EL (cell line): Measurements from ENCODE around the gene CATSPERD.
"Not testable (repeated sequence)": the region's sequence is repeated elsewhere in the genome, so short reads cannot be mapped to it uniquely, and the experiment has no call there.

Experiments used
- DNase-seq: peaks from one replicate; pipeline ENCODE4 v3.0.0-alpha.2; 2016

CATSPERD gene

DNA sequence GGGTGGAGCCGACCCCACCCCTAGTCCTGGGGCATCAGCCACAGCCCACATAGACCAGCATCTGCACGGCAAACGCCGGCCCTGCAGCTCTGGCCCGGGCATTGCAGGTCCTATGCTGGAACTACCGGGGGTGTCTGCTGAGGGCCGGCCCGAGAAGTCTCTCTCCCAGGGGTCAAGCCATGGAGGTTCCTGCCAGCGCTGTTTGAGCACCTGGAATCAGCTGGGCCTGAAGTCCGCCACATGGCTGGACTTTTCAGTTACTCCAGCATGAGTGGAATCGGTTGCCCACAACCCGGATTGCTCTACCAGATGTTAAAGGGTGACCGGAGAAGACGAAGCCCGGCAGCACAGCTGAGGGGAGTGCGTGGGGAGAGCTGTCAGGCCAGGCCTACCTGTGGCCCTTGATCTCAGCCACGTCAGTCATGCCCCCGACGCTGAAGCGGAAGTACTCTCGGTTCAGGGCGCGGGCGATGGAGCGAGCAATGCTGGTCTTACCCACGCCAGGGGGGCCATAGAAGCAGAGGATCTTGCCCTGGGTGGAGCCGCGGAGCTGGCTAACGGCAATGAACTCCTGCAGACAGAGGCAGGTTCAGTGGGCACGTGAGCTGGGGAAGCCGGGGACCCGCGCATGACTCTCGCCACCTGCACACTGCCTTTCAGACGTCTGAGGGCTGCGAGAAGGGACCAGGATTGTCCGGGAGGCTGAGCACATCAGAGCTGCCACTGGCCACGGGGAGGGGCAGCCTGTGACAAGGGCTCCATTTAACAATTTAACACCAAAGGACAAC, 21.6 kb upstream of the CATSPERD start:
- DNase-seq: no peak

DNA sequence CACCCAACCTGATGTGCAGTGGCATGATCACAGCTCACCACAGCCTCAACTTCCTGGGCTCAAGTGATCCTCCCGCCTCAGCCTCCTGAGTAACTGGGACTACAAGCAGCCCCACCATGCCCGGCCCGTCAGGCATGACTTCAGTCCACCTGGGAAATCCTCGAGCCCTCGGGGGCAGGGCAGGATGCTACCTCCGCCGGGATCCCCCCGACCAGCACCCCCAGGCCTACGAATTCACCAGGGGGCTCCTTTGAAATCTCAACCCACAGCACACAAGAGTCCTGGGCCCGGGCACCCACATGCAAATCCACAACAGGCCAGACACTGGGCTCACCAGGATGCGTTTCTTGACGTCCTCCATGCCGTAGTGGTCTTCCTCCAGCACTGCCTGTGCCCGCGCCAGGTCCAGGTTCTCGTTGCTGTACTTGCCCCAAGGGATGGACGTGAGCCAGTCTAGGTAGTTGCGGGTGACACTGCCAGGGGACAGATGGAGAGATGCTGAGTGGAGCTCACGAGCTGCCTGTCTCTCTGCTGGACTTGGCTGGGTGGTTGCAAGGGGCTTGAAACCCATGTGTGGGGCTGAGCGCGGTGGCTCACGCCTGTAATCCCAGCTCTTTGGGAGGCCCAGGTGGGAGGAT, 19.9 kb upstream of the CATSPERD start:
- no peak for DNase-seq

DNA sequence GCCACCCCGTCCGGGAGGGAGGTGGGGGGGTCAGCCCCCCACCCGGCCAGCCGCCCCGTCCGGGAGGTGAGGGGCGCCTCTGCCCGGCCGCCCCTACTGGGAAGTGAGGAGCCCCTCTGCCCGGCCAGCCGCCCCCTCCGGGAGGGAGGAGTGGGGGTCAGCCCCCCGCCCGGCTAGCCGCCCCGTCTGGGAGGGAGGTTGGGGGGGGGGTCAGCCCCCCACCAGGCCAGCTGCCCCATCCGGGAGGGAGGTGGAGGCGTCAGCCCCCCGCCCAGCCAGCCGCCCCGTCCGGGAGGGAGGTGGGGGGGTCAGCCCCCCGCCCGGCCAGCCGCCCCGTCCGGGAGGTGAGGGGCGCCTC, 18.4 kb upstream of the CATSPERD start:
- not testable (repeated sequence) for DNase-seq

DNA sequence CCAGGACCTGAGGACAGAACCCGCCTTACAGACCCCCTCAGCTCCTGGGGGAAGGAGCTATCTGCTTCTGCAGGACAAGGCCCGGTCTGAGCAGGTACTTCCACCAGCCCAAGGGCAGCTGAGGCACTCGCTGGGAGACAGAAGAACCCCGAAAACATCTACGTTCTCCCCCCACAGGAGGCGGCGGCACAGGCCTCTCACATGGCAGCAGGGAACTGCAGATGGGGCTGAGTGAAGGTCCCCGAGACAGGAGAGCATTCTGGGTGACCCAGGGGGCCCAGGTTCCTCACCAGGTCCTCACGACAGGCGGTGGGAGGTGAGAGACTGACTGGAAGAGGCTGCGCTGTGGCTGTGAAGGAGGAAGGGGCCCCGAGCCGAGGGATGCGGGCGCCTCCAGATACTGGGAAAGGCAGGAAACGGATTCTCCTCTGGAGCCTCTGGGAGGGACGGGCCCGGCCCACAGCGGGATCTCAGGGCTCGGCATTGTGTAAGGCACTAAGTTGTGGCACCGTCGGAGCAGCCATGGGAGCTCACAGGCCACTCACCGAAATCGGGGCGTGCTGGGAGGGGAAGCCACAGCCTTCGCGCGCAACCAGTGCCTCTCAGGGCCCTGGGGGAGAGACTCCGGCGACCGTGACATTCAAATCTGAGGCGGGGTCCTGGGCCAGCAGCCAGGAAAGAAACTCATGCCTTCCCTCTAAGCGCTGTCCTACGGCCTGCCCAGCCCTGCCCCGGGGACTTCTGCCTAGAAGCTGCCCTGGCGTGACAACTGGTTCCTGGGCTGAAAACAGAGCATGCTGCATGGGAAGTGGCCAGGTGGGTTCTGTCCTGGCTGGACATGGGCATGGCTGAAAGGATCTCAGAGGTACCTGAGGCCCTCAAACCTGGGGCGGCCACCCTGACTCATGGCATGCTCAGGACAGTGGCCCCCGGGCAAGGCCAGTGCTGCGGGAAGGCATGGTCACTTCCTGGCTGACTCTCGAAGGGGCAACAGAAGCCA, 16.3 kb upstream of the CATSPERD start:
- DNase-seq: no peak

DNA sequence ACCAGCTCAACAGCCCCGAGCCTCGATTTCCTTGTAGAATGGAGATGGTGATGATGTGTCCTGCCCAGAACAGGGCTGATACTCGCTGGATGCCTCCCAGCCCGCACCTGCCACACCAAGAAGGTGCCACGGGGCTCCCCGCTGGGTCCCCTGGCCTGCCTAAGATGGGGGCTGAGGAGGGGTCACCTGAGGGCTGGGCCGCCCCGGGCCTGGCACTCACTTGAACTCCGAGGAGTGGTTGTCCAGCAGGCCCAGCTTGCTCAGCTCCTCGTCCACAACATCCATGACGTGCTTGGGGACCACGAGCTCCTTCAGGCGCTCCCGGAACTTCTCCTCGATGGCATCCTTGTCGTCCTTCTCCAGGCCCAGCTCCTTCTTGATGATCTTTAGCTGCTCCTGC, 14.9 kb upstream of the CATSPERD start:
- DNase-seq: no peak

DNA sequence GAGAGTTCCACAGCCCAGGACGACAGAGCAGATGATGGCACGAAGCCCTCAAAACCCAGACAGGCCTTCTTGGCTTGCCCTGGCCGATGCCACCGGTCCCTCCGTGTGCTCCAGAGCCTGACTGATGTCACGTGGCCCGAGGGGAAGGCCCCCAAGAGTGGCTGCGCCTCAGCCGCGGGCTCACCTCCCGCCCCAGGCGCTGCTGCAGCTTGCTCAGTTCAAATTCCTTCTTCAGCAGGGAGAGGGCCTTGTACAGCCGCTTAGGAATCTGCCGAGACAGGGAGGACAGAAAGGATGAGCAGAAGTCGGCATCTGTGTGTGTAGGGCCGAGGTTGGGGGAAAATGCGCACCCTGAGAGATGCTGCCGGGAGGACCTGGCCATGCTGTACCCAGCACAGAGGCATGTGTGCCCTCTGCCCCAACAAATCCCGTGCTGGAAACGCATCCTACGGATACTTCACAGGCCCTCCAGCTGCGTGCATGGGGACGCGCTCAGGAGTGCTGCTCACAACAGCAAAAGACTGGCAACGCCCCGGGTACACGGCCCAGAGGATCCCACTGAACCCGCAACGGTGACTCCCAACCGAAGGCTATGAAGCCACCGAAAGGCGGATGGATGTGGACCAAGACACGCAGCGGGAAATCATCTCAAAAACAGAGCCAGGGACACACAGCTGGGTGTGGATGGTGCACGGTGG, 13.4 kb upstream of the CATSPERD start:
- no peak for DNase-seq

DNA sequence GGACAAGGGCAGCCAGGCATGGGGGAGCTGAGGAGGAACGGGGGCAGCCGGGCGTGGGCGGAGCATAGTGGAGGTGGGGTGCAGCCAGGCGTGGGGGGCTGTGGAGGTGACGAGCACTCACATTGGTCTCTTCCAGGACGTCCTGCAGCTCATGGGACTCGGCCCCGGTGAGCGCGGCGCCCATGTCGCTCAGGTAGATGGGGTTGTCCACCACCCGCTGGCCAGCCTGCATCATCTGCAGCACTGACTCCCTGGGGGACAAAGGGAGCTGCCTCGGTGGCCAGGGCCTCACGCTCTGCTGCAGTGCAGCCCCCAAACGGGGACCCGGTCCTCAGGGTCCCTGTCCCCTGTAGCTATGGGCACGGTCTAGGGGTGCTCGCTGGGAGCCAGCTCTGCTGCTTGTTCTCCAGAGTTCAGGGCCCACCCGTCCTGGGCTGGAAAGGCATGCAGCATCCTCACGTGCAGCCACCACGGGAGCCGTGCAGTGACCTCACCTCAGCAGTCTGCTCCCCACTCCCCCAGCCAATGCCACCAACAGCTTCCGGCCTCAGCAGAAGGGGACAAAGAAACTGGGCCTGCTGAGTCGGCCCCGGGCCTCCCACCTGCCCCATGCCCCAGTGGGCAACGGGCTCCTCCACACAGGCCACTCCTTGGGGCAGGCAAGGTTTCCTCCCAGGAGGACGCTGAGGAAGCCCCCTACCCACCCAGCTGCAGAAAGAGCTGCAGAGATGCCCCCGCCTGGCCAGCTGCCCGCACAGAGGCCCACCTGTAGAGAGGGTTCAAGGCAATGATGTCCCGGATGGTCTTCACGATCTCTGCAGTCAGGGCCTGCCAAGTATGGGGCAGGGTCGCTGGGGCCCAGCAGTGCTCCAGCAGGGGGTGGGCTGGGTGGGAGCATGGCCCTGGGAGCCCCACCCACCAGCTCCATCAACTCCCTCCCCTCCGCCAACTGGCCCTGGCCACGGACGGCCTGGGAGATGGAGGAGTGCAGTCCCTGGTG, 12.6 kb upstream of the CATSPERD start:
- no peak for DNase-seq

DNA sequence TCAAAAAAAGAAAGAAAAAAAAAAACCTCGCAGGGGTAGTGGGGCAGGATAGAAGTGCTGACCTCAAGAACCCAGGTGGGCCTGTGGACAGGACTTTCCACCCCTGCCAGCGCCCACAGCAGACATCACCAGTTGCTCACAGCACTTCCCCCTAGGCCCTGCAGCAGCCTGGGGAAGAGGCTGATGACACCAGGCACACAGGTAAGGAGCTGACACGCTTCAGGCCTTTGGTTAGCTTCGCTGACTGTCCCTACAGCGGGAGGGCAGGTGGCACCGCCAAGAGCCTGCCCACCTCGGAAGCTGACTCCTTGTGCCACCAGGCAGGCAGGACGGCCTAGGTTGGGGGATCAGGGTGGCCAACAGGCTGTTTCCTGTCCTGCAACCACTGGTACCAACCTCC, 9.4 kb upstream of the CATSPERD start:
- DNase-seq: no peak

DNA sequence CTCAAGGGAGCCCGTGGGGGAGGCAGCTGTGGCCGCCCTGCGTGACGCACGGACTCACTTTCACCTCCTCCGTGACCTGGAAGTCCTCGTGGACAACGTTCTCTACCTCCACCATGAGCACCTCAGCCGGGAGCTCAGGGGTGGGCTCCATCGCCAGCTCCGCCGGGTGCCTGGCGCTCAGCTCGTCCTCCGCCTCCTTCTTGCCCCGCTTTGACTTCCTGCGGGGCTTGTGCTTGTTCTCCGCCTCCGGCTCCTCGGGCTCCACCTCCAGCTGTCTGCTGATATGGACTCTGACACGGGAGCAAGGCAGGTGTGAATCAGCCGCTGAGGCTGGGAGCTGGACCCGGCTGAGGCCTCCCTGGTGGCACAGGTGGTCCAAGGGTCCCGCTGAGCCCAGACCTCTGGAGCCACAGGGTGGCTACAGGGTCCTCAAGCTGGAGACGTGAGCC, 8.7 kb upstream of the CATSPERD start:
- no peak for DNase-seq

DNA sequence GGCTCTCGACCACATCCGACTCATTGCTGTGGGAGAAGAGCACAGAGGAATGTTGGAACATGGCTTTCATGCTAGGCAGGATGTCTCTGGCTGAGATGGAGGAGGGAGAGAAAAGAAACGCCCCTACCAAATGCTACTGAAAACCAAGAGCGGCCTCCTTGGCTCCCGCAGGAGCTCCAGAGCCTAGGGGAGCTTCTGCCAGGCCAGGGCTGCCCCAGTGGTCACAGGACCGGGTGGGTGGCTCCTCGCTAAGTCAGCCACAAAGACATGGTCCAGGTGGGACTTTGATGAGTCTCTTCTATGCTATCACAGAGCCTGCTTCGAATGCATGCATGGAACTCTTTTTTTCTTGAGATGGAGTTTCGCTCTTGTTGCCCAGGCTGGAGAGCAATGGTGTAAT, 7.2 kb upstream of the CATSPERD start:
- DNase-seq: no peak

DNA sequence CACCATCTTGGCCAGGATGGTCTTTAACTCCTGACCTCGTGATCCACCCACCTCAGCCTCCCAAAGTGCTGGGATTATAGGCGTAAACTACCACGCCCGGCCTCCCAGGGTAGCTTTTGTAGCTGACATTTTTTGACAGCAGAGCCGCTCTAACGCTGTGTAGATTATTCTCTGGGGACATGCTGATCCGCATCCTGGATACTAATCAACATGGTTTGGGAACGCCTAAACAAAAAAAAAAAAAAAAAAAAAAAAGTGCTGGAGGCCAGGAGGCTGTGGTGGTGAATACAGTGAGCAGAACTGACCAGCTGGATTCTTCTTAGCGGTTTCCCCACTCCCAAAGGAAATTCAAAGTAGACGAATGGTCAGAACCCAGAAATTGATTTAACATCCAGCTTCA, 5.6 kb upstream of the CATSPERD start:
- no peak for DNase-seq

DNA sequence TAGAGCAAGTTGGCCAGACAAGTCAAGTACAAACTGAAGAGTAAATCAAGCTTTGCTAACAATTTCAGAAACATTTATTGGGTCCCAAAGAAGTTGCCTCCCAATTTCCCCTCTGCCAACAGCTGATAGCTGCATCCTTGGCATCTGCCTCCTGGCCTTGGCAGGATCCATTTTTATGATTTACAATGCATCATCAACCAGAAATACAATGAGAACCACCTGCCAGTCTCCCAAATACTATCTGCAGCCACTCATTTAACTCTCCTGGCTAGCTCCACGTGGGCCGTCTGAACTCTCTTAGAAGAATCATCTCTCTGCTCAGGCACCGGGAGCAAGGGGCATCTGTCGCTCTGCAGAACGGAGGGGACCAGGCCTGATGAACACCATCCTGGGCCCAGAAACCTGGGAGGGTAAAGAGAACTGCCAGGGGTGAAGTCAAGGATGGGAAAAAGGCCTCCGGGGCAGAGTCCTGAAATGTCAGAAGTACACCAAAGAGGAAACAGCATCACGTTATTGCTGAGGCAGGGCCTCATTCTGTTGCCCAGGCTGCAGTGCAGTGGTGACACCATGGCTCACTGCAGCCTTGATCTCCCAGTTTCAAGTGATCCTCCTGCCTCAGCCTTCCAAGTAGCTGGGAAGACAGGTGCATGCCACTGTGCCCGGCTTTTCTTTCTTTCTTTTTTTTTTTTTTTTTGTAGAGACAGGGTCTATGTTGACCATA, 3.1 kb upstream of the CATSPERD start:
- no peak for DNase-seq

DNA sequence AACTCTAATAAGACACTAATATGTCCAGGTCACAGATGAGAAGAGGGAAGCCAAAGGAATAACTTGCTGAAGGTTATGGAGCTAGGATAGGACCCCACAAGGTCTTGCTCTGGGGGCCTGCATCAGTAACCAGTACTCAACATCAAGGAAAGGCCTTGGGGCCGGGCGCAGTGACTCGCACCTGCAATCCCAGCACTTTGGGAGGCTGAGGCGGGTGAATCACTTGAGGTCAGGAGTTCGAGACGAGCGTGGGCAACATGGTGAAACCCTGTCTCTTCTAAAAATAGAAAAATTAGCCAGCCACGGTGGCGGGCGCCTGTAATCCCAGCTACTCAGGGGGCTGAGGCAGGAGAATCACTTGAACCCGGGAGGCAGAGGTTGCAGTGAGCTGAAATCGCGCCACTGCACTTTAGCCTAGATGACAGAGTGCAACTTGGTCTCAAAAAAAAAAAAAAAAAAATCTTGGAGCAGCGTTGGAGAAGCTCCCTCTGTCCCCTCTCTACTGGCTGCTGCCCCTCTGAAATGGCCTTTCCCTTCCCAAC, 2.3 kb upstream of the CATSPERD start:
- peak; percentile 72 for DNase-seq

DNA sequence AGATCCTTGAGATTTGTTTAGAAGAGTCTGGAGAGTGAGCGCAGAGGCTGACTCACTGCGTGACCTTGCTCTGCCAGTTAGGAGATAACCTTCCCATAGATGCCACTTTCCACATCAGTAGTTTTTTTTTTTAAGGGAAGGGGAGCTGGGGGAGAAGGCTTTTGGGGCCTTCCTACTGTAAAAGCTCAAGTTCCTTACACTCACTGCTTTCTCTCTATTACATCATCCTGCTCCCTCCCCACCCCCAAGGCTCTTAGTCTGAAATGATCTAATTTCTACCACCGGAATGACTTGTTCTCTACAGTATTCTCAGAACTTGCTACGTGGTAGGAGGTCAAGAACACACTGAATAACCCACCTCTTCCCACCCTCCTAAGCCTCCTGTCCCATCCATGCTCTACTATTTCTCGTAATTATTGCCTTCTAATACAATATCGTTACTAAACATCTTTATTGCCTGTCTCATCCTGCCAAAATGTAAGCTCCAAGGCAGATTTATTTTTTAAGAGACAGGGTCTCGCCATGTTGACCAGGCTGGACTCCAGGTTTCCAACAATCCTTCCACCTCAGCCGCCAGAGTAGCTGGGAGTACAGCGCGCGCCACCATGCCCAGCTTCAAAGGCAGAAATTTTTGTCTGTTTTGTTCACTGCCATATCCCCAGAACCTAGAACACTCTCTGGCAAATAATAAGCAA, 1.7 kb upstream of the CATSPERD start:
- DNase-seq: peak; percentile 90

DNA sequence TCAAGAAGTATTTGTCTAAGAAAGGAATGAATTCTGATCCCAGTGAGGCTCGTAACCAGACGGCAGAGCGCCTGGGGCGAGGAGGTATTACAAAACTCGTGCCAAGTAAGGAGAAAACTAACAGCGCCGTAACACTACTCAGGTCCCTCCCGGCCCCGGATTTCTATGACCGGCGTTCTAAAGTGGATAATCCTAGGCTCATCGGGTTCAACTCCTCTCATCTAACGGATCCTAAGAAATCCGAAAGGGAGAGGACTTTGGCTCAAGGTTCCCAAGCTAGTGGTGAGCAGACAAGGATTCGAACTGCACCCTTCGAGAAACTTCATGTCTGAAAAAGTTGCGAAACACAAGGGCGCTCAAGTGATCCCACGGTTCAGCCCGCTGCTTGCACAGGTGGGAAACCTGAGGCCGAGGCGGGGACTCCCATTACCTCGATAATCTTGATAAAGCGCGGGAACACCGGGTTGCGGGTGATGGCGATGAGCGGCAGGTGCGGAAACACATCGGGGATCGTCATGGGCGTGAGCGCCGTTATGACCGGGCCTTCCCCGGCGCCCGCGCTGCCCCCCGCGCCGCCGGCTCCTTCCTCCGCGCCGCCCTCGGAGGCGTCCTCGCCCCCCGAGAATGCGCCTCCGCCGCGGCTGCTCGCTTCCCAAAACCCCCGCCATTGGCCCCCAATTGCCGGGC, 1.0 kb upstream of the CATSPERD start:
- peak; percentile 39 for DNase-seq

DNA sequence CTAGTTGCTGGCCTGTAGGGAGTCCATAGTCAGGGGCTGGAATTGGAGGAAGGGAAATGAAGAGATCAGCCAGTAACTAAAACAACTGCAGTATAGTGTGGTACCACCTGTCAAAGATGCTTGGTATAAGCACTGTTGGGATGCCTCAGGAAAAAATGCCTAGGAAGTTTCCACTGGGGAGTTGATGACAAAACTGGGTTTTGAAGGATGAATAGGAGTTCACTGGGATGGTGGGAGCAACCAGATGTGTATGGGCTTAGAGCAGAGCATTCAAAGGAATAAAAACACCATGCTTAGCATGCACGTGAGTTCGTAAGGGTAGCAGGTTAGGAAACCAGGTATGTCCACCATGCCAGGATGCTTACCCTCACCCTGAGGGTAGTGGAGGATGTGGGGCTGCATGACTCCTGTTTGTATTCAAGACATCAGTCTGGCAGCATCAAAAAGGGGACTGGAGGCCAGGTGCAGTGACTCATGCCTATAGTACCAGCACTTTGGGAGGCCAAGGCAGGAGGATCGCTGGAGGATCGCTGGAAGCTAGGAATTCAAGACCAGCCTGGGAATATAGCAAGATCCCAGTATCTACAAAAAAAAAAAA, 7.1 kb downstream of the CATSPERD start:
- DNase-seq: no peak

DNA sequence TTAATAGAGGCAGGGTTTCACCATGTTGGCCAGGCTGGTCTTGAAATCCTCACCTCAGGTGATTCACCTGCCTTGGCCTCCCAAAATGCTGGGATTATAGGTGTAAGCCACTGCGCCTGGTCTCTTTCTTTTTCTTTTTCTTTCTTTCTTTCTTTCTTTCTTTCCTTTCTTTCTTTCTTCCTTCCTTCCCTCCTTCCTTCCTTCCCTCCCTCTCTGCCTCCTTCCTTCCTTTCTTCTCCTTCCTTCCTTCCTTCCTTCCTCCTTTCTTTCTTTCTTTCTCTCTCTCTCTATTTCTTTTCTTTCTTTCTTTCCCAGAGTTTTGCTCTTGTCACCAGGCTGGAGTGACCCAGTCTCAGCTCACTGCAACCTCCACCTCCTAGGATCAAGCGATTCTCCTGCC, 12.7 kb downstream of the CATSPERD start:
- DNase-seq: not testable (repeated sequence)

DNA sequence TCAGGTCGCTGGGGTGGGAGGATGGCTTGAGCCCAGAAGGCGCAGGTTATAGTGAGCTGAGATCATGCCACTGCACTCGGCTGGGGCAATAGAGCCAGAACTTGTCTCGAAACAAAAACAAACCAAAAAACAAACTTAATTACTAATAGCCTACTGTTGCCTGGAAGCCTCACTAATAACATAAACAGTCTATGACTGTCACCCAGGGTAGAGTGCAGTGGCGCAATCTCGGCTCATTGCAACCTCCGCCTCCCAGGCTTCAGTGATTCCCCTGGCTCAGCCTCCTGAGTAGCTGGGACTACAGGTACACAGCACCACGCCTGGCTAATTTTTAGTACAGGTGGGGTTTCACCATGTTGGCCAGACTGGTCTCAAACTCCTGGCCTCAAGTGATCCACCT, 18.0 kb downstream of the CATSPERD start:
- no peak for DNase-seq

DNA sequence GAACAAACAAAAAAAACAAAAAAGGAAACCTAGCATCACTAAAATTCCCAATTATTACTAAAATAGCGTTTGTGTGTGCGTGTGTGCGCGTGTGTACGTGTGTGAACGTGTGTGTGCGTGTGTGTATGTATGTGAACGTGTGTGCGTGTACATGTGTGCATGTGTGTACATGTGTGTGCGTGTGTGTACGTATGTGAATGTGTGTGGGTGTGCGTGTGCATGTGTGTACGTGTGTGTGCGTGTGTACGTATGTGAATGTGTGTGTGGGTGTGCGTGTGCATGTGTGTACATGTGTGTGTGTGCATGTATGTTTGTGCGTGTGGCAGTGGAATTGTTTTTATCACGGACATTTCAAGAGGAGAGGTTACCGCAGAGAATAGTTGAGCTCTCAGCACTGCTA, 21.6 kb downstream of the CATSPERD start:
- no peak for DNase-seq
